ENCODE data around the gene GRID1. TPM values are rescaled to one million over a fixed set of nuclear protein-coding genes. Genes with fewer than 3 reads are reported as not detected.
"Not testable (repeated sequence)": the region's sequence is repeated elsewhere in the genome, so short reads cannot be mapped to it uniquely, and the experiment has no call there.

Gene GRID1
- total RNA-seq, 1 donor from 2014 or later: under 0.01 TPM

GRCh38 chr10:86391986-86392722 lies 25.6 kb upstream of the GRID1 start:
- no peak for DNase-seq (ENCODE audit: low read depth in 2 of 2)

- no peak for DNase-seq (ENCODE audit: low read depth in 2 of 2)
Measured at GRCh38 chr10:86391236-86391840, 24.7 kb upstream of the GRID1 start.

DNA sequence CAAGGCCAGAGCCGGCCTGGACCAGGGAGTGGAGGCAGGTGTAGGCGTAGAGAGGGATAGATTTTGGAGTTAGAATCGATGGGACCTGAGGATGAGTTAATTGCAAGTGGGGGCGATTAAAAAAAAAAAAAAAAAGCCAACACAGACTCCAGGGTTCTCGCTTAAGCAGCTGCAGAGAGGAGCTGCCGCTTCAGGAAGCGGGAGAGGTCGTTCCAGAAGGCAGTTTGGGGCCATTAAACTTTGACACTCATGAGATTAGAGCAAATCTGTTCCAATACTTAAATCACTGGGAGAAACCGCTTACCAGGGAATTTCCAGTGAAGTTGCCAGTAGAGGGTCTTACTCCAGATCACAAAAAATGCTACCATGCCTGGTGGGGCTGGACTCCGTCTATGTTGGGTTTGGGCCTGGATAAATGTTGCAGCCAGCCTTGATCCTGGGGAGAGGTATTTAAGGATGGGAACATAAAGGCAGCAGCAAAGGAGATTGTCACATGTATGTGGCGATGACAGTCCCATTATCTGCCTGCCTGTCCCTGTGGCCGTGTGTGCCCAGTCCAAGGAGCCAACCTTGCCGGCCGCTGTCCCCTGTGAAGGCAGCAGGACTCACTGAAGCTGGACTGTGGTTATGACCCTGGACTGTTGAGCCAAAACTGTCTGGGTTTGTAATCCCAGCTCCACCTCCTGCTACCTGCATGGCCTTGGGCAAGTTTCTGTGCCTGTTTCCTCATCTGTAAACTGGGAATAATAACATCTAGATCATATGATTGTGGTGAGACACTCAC lies 23.9 kb upstream of the GRID1 start:
- DNase-seq (ENCODE audit: low read depth in 2 of 2): no peak

GRCh38 chr10:86389441-86390193 lies 23.0 kb upstream of the GRID1 start:
- DNase-seq (ENCODE audit: low read depth in 2 of 2): peak in 1 of 2 donors; percentile 46

GRCh38 chr10:86389109-86389440 lies 22.5 kb upstream of the GRID1 start:
- not testable (repeated sequence) for DNase-seq (ENCODE audit: low read depth in 2 of 2)

GRCh38 chr10:86388119-86388704 lies 21.6 kb upstream of the GRID1 start:
- no peak for DNase-seq (ENCODE audit: low read depth in 2 of 2)

DNA sequence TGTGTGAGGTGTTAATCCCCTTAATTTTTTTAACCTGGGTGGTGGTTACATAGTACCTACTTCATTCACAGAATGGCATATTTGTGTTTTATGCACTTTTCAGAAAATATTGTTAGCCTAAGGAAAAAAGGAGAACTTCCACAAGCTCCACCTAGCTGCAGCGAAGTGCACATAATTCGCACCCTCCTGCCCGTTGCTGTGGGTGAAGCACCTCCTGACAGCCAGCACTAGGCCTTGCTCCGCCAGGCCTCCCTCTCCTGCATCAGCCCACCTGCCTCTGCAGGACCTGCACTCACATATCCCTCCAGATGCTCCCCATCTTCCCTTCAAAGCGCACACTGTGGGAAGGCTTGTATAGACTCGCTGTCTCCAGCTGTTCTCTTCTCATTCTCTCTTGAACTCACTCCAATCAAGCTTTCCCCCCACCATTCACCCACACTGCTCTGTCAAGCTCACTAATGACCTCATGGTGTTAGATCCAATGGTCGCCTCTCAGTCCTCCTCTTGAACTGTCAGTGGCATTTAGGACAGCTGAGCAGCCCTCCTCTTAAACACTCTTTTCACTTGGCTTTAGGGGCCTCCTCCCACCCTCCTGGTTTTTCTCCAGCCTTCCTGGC lies 20.7 kb upstream of the GRID1 start:
- no peak for DNase-seq (ENCODE audit: low read depth in 2 of 2)

DNA sequence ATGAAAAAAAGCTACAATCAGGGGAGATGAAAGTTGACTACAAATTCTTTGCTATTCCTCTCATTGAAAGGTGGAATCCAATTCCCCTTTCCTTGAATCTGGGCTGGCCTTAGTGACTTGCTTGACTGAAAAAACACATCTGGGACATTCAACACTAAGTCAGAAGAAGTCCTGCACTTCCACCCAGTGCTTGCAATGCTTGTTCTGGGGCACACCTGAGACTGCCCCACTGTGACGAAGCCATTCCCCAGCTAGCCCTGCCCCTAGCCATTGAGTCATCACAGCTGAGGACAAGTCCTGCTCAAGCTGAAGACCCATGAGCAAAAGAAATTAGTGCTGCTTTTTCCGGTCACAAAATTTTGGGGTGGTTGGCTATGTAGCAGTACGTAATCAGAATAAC lies 19.2 kb upstream of the GRID1 start:
- no peak for DNase-seq (ENCODE audit: low read depth in 2 of 2)

GRCh38 chr10:86377797-86378146 lies 11.2 kb upstream of the GRID1 start:
- DNase-seq (ENCODE audit: low read depth in 2 of 2): no peak

GRCh38 chr10:86376852-86377796 lies 10.5 kb upstream of the GRID1 start:
- peak; percentile 17 to 63 for DNase-seq (ENCODE audit: low read depth in 2 of 2)

- DNase-seq (ENCODE audit: low read depth in 2 of 2): no peak
Measured at GRCh38 chr10:86376403-86376802, 9.8 kb upstream of the GRID1 start.

GRCh38 chr10:86375204-86375603 lies 8.6 kb upstream of the GRID1 start:
- DNase-seq (ENCODE audit: low read depth in 2 of 2): no peak

DNA sequence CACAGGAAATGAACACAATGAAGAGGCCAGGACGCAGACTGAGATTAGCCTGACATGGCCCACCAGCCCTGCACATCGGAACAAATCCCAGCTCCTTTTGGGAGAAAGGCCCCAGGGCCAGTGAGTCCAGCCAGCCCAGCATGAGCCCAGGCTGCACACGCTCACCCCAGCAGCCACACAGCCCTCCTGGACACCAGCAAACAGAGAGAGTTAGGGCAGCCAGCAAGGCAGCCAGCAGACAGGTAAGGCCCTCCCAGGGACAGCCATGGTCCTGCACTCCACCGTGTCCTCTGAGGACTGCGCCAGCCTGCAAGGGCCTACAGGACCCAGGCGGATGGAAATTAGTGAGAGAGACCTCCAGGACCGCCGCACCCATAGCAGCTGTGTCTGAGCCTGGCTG lies 8.1 kb upstream of the GRID1 start:
- DNase-seq (ENCODE audit: low read depth in 2 of 2): no peak

- no peak for DNase-seq (ENCODE audit: low read depth in 2 of 2)
Measured at GRCh38 chr10:86373828-86374227, 7.2 kb upstream of the GRID1 start.

DNA sequence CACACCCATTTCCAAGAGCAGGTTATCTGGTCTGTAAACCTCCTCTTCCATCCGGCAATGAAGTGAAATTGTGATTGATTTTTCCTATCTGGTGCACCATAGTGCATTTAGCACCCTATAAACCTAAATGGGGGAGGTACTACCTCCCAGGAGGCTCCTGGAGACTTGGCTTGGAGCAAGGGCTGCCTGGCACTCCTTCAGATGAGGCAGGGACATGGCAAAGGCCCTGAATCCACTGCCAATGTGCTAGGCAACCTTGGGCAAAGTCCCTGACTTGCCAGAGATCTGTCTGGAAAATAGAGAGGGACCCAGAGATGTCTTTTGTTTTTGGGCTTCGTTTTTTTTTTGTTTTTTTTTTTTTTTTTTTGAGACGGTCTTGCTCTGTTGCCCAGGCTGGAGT lies 6.7 kb upstream of the GRID1 start:
- no peak for DNase-seq (ENCODE audit: low read depth in 2 of 2)

DNA sequence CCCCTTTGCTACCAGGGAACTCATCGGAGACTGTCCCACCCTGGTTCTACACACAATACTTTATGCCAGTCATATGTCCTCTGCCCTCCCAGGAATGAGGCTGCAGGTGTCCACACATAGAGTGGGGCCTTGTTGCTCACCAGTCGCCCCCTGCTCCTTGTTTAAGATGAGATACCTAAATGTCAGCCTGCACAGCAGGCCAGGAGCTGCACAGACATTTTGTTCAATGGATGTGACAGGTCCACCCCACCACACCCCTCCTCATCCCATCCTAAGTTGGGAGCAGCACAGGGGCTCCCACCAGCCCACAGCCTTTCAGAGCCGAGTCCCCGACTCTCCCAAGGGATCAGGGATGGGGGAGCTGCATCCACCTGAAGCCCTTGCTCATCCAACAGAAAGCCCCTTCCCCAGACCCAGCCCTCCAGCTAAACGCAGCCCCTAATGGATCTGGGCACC lies 6.2 kb upstream of the GRID1 start:
- no peak for DNase-seq (ENCODE audit: low read depth in 2 of 2)

DNA sequence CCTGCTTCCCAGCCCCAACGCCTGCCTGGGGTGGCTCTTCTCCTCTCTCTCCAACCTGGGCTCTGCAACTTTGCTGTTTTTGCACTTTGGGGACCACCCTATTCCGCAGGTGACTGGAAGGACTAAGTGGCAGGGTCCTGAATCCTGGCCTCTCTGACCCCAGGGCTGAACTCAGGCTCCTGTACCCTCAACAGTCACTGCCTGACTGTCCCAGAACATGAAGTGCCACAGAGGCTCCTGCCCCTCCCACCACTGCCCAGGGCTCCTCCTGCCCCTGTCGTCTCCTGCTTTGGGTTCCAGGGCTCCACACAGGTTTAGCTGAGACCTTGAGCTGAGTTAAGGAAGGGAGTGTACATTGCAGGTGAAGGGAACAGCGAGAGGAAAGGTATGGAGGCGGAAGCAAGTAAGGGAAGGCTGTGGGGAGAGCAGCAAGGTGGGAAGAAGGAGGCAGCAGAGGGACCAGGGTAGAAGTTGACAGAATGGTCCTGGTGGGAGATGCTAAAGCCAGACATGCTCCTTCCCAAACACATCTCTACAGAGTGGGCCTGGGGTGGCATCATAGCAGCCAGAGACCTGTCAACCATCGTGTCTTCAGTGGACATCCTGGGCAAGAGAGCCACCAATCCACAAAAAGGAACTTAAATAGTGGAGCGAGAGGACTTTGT lies 5.7 kb upstream of the GRID1 start:
- DNase-seq (ENCODE audit: low read depth in 2 of 2): no peak

- no peak for DNase-seq (ENCODE audit: low read depth in 2 of 2)
Measured at GRCh38 chr10:86371691-86372090, 5.1 kb upstream of the GRID1 start.

GRCh38 chr10:86371116-86371515 lies 4.5 kb upstream of the GRID1 start:
- DNase-seq (ENCODE audit: low read depth in 2 of 2): no peak

Measured in dermis microvascular lymphatic vessel endothelial cell (primary cell).